NCI-H2227 (cell line): ENCODE results near the gene KPNB1.
"Not testable (repeated sequence)": the region's sequence is repeated elsewhere in the genome, so short reads cannot be mapped to it uniquely, and the experiment has no call there.

Experiments
- DNase-seq: peaks from one replicate; lab custom pipeline; 2025; ENCODE audit not compliant: unreplicated experiment; lab: John Stamatoyannopoulos, UW

Gene KPNB1

DNA sequence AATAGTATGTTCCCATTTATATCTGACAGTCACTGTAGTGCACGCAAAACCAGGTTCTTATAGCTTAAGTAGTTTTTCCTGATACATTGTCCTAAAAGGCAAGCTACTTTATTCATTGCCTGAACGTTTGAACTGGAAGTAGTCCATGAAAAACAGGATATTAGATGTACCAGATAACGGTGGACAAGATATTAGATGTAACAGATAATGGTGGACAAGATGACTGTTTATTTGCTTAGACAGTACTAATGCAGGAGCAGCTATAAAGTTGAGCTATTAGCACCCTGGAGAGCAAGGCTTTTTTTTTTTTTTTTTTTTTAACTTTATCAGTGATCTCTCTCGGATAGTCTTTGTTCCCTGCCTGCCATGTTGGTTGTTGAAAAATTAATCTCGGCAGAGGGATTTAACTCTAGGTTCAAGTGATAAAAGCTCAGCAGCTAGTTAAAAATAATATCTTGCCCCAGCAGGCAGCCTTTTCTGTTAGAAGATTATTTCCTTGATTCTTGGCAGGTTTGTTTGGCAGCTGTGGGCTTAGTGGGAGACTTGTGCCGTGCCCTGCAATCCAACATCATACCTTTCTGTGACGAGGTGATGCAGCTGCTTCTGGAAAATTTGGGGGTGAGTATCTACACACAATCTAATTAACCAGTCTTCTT, 26.9 kb downstream of the KPNB1 start:
- DNase-seq, result peak; percentile 29

DNA sequence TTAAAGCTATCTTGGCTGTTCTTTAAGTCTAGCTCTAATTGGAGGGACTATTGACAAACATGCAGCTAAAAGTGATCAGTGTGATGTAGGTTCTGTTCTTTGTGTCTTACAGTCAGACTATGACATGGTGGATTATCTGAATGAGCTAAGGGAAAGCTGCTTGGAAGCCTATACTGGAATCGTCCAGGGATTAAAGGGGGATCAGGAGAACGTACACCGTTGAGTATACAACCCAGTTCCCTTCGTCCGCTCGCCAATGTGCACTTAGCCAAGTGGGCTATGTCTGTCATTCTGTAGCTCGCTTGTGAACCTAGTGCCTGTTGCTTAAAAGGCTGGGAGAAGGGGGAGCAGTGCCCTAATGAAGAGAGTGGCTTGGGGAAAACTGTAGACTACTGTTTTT, 28.5 kb downstream of the KPNB1 start:
- DNase-seq, result no peak

GRCh38 chr17:47682138-47682537, 32.4 kb downstream of the KPNB1 start:
- DNase-seq, result no peak

GRCh38 chr17:47682727-47683126, 33.0 kb downstream of the KPNB1 start:
- not testable (repeated sequence) for DNase-seq

- no peak for DNase-seq
These were observed 34.3 kb downstream of the KPNB1 start for GRCh38 chr17:47684025-47684424.

DNA sequence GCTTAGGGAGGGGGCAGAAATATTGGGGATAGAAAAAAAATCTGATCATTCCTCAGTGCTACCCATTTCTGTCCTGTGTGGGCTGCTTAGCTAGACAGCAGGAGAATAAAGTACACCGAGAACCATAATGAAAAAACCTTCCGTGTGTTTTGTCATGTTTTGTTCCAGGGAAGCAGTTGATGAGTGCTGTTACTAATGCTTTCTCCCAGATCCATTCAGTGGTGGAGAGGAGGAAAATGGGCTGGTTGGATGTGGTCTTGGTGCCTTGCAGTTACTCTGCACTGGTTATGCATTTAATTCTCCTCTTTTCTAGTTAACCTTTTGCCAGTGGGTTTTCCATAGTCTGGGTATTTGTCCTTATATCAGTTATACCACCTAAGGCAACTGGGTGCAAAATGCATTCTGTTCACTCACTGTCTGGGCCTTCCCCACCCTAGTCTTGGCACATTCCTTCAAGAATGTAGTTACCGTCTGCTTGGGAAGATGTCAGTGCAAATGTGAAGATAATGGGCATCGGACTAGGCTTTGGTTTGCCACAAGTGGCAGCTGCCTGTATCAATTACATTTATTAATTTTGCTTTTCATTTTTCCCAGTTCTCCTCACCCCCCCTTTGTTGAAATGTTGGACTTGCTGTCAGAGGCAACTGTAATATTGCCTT, 34.9 kb downstream of the KPNB1 start:
- no peak for DNase-seq

DNA sequence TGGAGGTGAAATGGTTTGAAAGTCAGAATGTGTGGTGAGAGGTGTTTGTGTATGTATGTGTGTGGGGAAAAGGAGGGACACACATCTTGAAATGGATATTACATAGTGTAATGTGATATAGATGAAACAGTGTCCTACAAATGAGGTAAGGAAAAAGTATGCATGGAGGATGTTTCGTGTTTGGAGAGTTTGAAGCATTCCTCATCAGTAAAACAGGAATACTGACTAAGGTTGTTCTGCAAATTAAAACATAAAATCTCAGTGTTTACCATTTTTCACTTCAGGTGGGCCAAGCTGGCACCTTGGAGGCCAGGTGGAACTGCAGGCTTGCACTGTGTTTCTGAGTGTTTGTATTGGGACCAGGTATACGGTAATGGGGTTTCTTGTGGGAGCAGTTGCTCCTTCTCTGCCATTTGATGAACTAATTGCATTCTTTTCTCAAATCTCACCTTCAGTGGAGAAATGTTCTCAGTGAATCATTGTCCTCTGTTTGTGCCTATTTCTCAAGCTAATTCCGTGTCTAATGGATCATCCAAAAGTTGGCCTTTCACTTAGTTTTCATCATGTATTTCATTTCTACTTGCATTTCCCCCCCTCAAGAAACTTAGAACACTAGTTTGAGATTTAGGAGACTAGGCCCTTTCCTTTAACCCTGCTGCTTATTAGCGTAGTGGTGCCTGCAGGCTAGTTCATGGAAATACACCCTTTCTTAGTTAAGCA, 36.0 kb downstream of the KPNB1 start:
- no peak for DNase-seq

DNA sequence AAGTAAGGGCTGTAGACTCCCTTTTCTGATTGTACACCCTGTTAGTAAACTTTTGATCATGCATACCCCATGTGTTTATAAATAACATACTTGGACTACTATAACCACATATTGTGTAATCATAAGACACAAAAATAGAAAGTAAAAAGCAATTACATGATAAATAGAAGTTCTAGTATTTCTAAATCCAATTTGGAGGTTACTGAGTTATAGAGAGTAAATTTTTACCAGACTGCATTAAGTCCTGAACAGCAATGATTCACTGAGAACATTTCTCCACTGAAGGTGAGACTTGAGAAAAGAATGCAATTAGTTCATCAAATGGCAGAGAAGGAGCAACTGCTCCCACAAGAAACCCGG, 36.5 kb downstream of the KPNB1 start:
- no peak for DNase-seq

DNA sequence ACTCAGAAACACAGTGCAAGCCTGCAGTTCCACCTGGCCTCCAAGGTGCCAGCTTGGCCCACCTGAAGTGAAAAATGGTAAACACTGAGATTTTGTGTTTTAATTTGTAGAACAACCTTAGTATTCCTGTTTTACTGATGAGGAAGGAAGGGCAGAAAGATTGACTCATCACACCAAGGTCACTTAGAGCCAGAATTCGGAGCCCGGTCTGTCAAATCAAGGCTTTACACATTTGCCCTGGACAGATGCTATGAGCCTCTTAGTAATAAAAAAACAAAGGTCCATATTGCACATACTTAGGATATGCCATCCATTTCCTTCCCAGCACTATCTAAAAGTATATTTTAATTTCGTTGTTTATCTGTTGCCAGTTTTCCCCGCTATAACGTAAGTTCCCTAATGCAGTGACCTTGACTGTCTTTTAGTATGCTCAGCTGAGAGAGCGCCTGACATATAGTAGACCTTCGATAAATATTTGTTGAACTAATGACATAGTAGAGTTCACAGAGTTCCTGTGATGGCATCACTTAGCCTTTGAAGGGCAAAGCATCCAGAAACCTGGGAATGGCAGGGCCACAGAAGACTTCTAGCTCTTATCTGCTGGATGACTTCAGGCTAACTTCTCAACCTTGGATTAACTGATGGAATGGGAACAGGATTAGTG, 37.1 kb downstream of the KPNB1 start:
- DNase-seq, result no peak

DNA sequence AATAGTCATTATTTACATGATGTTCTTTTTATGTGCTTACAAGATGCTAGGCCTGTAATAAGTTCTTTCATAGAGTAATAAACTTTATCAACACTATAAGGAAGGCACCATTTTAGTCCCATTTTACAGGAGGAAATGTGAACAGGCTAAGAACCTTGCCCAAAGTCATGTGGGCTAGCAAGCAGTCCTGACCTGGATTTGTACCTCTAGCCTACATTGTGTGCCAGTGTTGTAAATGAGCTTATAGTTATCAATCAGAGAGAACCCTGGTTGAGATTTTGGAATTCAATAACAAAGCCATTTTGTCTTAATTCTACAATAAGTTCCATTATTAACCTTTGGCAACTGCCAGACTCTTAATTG, 37.6 kb downstream of the KPNB1 start:
- no peak for DNase-seq

- no peak for DNase-seq
These were observed 38.0 kb downstream of the KPNB1 start for GRCh38 chr17:47687748-47688147.

- DNase-seq, result no peak
These were observed 40.4 kb downstream of the KPNB1 start for GRCh38 chr17:47690121-47690520.

GRCh38 chr17:47692137-47692894, 42.6 kb downstream of the KPNB1 start:
- DNase-seq, result no peak

DNA sequence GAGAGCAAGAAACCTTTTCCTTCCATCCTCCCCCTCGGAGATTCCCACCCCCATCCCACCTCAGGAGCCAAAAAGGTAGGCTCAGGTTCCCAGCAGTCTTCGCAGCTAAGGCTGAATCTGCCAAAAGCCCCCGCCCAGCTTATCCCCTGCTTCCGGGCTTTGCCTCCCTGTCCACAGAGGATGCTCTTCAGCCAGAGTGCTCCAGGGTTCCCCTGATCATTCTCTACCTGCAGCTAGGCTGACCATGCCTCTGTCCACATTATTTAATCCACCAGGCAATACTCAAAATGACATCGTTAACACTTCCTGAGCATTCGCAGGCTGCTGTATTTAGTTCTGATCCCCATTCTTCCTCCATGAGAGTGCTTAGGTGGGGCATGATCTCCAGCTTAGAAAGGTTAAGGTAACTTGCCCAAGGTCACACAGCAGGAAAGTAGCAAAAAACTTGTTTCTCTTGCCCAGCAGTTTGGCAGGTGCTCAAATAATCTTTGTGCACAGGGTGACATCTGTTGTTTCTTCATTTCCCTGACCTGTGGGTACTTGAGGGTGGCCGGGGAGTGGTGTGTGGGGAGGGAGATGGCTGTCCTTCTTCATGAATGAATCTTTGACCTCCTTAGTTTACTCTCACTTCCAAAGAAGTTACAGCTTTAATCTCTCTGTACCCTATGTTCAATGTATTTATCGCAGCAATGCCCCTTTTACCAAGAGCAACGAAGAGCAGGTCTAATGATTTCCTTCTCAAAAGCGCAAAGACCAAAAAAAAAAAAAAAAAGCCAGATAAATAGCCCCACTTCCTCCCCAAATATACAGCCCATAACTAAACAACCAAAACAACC, 43.4 kb downstream of the KPNB1 start:
- DNase-seq, result peak; percentile 26

DNA sequence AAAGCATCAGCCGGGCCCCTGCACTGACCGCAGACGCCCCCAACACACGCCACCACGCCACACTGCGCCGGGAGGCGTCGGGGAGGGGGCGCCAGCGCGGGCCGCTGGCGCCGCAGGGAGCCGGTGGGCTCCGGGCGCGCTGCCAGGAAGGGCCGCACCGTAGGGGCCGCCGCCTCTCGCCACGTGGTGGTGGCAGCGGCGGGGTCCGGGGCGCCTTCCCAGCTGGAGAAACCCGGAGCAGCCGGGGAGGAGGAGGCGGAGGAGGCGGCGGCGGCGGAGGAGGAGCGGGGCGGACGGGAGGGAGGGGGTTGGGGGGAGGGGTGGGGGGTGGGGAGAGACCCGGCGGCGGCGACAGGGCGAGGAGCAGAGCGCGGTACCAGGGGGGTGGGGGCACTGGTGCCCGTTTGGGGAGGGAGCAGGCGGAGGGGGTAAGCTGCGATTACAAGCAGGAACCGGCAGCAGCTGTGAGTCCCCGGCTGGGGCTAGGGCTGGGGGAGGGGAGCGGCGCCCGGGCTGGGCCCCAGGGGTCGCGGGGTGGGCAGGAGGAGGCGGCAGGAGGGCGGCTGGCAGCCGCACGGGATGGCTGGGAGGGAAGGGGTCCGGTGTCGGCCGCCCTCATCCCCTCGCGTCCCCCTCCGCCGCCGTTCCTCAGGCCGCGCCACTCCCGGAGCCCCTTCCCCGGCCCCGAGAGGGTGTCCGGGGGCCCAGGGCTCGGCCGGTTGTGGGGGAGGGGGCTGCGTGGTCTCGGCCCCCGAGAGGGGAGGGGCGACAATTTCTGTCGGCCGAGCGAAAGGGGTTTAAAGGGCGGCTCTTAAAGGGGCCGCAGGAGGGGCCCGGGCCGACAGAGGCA, 44.2 kb downstream of the KPNB1 start, which contains the start of gene TBKBP1:
Gene TBKBP1, plus strand, starts transcription at position 431 of the 850 bp plus-strand sequence. CDS start 1,952 bp downstream, outside the sequence.
- peak; percentile 91 for DNase-seq

GRCh38 chr17:47694581-47695428, 45.1 kb downstream of the KPNB1 start:
- peak; percentile 76 for DNase-seq

GRCh38 chr17:47695429-47696376, 46.0 kb downstream of the KPNB1 start:
- no peak for DNase-seq
